GM18517 (cell line): ENCODE results near the gene NCKAP5.

ENCODE experiments used
- ATAC-seq: cut with Tn5 transposase; IDR thresholded peaks from one replicate; pipeline ENCODE4 v1.9.1; 2021; ENCODE audit warnings: mild to moderate bottlenecking, moderate library complexity; ENCODE audit not compliant: unreplicated experiment

NCKAP5 gene

DNA sequence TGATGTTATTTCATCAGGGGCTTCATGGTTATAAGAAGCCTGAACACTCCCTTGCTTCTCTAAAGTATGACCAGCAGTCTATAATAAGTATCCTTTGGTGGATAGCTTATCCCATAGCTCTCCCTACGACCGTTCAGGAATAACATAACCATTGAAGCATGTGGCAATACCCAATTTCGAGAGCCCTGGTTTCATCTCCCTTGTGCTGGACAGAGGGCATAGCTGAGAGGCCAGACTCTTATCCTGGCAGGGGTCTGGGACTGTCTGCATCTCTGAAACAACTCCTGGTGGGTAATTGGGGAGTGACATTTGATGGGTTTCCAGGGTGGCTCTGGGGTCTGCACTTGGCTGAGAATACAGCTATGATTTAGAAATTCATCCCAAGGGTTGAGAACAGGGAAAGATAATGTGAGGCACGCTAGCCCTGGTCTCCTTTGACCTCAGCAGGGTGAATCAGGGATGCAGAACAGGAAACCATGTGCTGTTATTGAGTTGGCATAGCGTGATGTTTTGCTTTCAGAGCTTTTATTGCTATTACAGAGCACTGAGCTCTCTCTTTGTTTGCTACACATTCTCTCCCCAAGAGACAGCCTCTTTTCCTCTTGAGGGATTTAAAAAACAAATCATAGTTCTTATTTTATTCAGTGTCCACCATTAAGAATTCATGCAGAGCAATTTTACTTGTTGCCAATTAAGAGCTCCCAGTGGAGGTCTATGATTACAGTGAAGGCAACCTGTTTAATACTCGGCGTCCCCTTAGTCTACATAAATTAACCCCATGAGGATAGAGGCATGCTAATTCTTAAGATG, 274.5 kb downstream of the NCKAP5 start:
- no peak for ATAC-seq

DNA sequence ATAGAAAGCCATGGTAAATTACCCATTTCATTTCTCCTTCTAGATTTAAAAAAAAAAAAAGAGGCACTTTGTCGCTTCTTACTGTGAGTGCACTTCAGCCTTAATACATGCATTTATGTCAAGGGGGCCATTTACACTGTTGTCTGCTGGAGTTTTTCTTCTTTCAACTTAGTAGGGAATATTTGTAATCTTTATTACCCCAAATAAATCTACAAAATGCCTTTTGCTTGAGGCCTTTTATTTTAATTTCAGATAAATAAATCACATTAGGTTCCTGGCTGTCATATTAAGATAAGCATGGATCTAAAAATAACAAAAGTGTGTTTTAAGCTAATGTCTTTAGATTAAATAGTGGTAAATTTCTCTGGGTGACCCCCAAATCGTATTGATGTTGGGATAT, 276.0 kb downstream of the NCKAP5 start:
- ATAC-seq: no peak

DNA sequence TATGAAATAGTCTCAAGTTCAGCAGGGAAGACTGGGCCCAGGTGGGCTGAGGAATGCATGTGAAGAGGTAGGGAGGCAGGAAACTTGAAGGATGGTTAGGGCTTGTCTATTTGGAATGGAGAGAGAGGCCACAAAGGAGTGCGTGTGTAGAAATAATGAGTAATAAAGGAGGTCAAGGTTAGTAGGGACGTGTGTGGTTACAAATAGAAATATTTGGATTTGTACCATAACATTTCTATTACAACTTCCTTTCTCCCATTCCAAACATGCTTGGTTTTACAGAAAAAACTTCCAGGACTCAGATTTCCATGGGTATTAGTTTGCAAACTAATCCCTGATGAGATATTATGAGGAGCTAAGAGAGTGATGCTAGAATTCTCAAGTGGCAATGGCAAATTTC, 280.6 kb downstream of the NCKAP5 start:
- no peak for ATAC-seq

DNA sequence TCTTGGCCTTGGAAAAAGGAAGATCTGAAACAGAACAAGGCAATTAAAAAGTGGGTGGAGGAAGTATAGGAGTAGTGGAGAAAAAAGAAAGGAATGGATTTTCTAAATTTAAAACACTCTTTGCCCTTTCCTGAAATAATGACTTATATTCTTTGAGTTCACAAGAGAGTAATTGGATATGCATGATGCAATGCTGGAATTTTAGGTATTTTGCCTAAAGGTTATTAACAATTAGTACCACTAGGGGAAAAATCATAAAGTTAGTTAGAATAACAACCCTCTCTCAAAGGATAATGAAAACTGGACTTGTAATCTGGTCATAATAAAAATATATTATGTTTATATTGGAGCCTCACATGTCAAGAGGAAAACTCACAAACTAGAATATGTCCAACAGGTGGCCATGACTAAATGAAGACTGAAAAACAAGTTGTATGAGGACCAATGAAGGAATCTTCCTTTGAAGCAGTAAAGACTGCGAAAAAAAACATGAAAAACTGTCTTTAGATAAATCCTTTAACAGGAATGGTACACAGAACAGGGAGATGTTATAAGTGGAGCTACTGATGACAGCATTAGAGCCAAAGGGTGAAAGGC, 281.8 kb downstream of the NCKAP5 start:
- no peak for ATAC-seq

DNA sequence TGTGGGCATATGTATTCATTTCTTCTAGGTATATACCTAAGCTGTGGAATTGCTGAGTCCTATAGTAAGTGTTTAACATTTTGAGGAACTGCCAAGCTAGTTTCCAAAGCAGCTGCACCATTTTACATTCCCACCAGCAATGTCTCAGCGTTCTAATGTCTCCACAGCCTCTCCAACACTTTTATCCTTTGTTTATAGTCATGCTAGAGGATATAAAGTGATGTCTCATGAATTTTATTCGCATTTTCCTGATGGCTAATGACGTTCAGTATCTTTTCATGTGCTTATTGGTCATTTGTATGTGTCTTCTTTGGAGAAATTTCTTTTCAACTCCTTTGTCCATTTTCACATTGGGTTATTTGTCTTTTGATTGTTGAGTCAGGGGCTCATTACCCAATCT, 295.2 kb downstream of the NCKAP5 start:
- ATAC-seq: no peak

DNA sequence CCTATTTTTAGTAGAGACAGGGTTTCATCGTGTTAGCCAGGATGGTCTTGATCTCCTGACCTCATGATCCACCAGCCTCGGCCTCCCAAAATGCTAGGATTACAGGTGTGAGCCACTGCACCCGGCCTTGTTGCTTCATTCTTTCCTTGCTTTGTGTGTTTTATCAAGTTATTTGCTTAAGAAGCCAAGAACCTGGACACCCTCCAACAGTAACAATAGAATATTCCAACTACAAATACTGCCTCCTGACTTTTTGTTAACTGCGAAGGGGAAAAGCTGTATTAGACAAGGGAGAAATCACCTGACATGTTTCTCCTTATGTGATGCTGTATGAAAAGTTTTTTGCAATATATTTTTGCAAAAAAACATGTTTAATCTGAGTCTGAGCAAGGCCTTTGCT, 297.2 kb downstream of the NCKAP5 start:
- ATAC-seq: no peak

DNA sequence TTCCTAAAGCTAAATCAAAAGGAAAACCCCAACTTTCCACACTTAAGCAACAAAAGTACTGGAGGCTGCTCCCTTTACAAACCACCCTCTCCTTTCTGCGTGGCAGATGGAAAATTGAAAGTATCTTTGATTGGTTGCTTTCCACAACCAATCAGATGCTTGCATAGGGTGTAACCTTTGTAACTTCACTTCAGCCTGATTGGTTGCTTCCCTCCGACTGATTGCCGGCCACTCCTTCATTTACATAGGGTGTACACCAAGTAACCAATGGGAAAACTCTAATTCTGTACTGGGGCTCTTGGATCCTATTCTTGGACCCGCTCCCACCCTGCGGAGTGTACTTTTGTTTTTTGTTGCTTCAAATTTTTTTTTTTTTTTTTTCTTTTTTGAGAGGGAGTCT, 297.7 kb downstream of the NCKAP5 start:
- no peak for ATAC-seq

DNA sequence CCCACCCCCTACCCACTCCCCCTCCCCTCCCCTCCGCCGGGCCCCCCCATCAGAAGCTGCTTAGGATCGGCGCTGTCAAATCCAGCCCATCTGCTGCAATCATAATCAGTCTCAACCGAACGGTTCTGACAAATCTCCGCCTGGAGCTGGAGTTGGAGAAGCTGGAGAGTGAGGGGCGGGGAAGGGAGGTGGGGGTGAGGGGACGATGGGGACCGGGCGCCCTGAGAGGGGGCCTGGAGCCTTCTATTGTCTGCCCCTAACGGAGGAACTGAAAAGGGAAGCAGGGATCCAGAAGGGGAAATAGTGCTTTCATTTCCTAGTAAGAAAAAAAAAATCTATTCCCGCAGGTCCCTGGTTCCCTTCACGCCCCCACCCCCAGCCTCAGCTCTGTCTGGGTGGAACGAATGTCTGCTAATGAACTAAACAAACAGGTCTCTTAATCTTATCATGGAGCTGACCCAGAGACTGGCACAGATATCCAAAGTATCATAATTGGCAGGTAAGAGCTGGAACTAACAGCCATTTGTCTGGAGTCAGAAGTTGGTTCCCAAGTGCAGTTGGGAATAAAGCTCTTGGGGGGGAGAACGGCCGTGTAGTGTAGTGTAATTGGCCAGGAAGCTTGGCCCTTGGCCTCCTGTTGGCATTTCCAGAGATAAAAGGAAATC, 301.2 kb downstream of the NCKAP5 start:
- ATAC-seq: no peak

DNA sequence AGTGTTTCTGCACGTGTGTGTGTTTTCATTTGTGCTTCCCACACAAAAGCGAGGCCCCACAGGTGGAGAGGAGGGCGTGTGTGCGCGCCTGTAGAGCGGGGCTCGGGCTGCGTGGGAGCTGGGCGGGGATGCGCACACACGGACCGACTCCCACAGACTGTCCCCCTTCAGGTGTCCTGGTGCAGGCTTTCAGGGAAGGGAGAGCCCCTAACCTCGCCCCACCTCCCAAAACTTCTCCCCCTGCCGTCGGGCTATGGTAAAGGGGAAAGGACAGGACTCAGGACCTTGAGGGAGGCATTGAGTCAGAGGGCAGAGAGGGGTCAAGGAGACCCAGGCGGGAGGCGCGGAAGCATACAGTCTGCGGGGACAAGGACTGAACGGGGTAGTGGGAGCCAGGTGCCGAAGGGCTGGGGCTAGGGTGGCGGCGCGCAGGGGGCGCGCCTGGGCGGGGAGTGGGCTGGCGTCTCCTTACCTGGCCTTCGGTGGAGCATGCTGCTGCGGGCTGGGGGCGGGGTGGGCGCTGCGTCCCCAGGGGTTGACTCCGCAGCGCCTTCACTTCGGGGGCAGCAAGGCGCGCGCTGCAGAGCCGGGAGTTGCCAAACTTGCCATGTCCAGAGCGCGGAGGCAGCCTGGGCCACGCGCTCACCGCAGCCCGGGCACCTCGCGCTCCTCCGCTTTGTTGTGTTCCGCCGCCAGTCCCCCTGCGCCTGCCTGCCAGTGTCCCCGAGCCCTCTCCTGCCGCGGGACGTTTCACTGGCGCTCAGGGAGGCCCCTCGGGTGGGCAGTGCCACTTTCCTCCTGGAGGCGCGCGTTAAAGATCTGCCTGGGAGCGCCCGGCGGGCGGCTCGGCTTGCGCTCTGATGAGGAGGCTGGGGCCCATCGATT, 302.0 kb downstream of the NCKAP5 start:
- ATAC-seq: no peak

DNA sequence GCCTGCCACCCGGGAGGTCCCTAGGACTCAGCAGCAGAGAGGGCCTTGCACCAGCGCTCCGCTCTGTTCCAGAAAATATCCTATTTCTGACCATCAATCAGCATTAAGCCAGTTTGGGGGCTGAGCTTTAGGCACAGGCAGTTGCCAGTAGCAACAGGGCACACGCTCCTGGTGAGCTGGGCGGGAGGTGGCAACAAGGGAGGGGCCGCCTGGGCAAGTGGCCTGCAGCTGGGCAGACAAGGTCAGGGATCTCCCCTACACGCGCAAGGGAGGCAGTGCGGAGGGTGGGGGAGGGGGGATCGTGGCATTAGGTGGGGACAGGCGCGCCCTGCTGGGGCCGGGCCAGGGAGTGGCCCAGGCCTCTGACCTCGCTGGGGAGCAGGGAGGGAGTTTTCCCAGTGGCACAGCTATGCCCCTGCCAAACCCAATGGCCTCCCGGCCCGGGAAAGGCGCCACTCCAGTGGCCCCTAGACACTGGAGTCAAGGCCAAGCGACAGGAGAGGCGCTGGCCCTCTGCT, 302.8 kb downstream of the NCKAP5 start:
- no peak for ATAC-seq

DNA sequence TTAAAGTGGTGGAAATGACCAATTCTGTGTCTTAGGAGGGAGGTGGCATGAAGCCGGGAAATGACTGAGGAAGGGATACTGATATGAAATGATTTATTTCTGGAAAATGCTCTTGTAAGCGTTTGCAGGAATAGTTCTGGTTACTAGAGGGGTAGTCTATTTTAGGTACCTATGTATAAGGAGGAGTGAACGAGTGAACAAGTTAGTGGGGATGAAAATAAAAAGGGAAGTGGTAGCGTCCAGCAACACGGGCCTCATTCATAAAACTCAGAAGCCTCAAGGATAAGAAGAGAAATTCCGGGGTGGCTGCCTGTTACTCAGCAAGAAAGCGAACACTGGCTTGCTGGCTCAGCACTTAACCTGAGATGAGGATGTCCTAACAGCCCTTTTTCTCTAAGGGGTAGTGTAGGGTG, 303.3 kb downstream of the NCKAP5 start:
- no peak for ATAC-seq

DNA sequence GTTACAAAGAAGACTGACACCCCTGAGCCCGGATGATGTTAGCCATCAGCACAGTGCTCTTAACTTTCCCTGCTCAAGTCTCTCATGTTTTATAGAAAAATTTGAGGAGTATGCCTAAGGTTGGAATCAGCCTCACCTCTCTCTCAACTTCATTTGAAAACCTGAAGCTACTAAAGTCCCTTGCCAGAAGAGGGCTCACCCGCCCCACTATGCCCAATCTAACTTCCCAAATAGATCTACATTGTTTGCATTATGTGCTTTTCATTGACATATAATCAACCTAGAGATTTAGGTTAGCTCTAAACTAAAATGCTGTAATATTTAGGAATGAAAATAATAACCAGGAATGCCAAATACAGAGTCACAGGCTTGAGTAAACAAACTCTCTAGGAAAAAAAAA, 305.4 kb downstream of the NCKAP5 start:
- ATAC-seq: no peak

DNA sequence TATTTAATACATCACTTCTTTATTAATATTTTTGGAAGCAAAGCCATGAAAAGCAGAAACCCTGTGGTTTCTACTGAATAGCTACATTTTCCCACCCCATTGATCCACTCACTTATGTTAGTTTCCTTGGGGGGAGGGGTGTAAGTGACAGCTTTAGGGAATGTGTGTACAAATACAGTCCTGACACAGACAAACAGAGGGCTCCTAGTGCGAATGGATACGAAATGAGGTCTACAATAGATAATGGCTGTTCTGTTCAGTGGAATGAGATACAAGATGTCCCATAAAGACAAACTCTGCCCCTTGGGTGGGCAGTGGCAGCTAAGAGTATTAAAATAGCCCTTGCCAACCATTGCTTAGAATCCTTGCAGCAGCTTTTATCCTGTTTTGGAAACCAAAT, 312.9 kb downstream of the NCKAP5 start:
- no peak for ATAC-seq

DNA sequence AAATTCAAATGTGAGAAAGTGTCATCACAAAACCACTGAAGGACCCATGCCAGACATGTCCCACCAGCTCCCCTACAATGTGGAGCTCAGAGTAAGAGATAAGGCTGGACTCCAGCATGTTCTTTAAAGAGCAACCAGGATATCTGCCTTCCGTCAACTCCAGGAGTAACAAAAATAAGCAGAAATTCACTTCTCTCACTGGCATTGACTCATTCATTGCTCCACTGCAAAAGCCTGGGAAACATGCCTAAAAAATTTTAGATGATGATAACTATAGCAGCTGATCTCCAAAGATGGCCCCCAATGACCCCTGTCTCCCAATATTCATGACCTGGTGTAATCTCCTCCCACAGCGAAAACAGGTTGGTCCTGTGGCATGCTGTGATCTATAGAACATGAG, 314.5 kb downstream of the NCKAP5 start:
- ATAC-seq: no peak

DNA sequence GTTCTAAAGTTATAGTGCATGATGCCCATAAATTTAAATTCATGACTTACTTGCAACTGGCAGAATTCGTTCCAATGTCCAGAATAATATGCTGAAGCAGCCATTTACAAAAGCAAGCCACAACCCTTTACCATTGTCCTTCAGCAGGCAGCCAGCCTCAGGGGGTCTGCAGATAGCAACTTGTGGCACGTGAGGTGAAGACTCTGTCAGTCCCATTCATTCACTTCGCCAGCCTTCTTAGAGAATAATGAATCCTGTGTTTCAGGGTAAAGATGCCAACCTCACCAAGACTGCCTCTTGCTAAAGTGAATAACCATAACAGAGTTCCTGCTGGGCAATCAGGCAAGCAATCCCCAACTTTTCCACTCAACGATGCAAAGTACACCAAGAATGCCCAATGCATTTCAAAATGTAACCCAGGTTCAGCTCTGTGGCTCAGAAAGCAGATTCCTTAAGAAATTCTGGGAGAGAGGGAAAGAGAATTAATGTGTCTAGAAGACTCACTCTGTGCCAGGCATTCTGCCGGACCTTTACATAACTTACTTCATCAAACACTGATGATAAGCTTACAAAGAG, 315.4 kb downstream of the NCKAP5 start:
- ATAC-seq: no peak

DNA sequence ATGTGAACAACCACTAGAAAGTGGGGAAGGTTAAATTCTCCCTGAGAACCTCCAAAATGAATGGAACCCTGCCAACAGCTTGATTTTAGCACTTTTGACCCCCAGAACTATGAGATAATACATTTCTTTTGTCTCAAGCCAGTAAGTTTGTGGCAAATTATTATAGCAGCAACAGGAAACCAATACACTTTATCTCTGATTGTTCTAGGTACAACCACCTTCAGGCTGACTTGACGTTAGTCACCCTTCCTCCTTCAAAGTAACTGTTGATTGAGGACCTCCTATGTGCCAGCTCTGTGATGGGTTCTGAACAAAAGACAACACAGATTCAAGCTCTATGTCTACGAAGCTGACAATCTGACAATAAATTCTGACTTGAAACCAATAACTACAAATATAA, 318.9 kb downstream of the NCKAP5 start:
- ATAC-seq: no peak

DNA sequence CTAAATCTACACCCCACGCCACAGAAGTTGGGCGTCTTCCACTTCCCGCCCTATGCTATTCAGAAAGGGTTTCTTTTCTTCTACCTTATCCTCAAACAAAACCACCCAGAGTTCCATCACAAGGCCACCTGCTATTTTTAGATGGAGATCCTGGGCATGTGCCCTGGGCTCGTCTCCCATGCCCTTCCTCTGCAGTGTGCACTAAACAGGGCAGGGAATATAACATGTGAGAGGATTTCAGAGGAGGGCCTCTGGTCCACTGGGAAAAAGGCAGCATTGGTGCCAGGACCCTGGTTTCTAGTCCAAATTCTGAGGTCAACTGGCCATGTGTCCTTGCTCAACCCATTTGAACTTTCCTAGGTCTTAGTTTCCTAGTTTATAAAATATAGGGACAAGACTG, 320.0 kb downstream of the NCKAP5 start:
- no peak for ATAC-seq

DNA sequence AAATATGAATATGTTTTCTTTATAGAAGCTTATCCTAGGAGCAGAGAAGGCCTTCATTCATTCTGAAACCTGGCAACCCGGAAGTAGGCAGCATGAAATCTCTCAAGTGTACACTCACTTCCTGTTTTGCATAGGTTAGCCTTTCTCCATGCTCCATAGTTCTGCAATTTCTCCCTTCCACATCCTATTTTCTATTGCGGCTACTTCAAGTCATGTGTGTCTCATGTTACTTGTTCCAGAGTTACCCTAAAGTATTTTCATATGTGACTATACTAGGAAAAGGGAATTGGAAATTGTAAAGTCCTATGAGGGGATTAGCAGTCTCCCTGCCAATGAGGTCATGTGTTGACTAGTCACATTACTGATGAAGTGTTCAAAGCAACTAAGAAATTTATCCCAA, 320.6 kb downstream of the NCKAP5 start:
- peak; percentile 70 for ATAC-seq

DNA sequence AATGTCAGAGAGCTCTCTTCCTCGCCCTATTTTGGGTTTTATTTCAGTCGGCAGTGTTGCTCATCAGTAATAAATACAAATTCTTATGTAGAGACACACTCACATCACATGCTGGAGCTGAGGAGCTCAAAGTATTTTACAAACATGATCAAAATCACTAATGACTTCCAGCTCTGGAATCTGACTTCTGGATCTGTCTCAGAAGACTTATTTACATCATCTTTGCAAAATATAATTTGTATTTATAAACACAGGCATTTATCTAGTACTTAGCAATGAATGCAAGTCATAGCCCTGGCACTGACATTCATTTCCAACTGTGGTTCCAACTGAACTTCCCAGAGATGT, 327.1 kb downstream of the NCKAP5 start:
- ATAC-seq: no peak

DNA sequence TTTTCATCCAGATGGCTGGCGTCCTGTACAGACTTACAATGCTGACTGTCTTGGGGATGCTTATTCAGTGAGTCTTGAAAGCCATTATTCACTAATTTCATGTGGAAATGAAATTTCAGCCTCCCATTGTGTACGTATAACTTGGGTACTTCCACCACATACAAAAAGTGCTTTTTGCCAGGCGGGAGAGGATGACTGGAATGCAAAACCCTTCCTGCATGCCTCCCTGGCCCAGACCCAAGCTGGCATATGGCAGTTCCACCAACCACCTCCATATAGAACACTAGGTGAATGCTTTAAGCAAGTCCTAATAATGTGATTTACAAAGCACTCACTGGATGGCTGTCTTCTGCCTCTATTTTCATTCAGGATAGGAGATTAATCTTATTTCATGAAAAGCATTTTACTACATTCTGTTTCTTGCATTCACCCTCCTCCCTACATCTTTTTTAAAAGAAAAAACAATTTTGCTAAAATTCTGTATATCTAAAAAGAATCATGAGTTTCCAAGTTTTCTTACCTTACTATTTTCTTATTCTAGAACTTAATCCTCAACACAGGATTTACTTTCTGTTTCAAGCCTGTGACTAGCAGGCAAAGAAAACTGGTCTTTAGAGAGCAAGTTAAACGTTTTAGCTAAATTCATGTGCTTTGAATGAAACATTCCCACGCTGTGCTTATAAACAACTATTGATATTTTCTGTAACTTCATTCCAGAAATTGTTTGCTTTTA, 327.6 kb downstream of the NCKAP5 start:
- no peak for ATAC-seq
